Nephron progenitor cell (in vitro differentiated cells): ENCODE results near the gene MSL3B.
"Not testable (repeated sequence)": the region's sequence is repeated elsewhere in the genome, so short reads cannot be mapped to it uniquely, and the experiment has no call there.

Experiments
- DNase-seq: peaks from one replicate; pipeline ENCODE4 v3.0.0; 2021
- H3K27ac Mint-ChIP-seq: 2 replicates; pipeline ENCODE4 v1.8.0; 2021; ENCODE audit warnings: mild to moderate bottlenecking, moderate library complexity, mixed read lengths
- H3K27me3 Mint-ChIP-seq: 2 replicates; pipeline ENCODE4 v1.8.0; 2021; ENCODE audit warnings: mild to moderate bottlenecking, low read depth, mixed read lengths; ENCODE audit not compliant: poor library complexity
- H3K36me3 Mint-ChIP-seq: 2 replicates; pipeline ENCODE4 v1.8.0; 2021; ENCODE audit warnings: low read depth, mixed read lengths
- H3K4me1 Mint-ChIP-seq: 2 replicates; pipeline ENCODE4 v1.8.0; 2021; ENCODE audit warnings: mixed read lengths
- H3K4me3 Mint-ChIP-seq: 2 replicates; pipeline ENCODE4 v1.8.0; 2021; ENCODE audit warnings: mild to moderate bottlenecking, moderate library complexity, mixed read lengths
- H3K9me3 Mint-ChIP-seq: 2 replicates; pipeline ENCODE4 v1.8.0; 2021; ENCODE audit warnings: mild to moderate bottlenecking, moderate library complexity, mixed read lengths
- TF ChIP-seq, protein P1 (sequence below): fragments of 200-600 bp; sonication (generic); IDR thresholded peaks from 2 replicates; pipeline ENCODE4 v1.5.0; 2021; ENCODE audit warnings: antibody characterized with exemption

MSL3B gene

DNA sequence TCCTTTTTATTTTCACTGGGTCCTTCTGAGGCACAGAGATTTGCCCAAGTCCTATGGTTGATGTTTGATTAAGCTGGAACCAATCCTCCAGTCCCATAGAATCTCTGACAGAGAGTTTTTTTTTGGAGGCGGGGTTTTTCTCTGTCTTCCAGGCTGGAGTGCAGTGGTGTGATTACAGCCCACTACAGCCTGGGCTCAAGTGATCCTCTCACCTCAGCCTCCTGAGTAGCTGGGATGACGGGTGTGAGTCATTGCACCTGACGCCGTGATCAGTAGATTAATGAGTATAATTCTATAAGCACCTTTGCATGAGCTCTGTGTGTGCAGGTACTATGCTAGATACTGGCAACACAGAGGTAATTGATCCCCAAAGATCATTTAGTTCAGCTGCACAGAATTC is 33.7 kb upstream of the MSL3B start:
- Mint-ChIP-seq H3K36me3 (no peaks in the 10 kb centered on the region), H3K4me1 (no peaks in the 10 kb centered on the region), H3K27me3 (peaks cover 44% of the 10 kb centered on the region), H3K4me3 (no peak overlapping the region), H3K9me3 (peaks cover 4% of the 10 kb centered on the region), H3K27ac (no peak overlapping the region)
- TF ChIP-seq, protein P1, sequence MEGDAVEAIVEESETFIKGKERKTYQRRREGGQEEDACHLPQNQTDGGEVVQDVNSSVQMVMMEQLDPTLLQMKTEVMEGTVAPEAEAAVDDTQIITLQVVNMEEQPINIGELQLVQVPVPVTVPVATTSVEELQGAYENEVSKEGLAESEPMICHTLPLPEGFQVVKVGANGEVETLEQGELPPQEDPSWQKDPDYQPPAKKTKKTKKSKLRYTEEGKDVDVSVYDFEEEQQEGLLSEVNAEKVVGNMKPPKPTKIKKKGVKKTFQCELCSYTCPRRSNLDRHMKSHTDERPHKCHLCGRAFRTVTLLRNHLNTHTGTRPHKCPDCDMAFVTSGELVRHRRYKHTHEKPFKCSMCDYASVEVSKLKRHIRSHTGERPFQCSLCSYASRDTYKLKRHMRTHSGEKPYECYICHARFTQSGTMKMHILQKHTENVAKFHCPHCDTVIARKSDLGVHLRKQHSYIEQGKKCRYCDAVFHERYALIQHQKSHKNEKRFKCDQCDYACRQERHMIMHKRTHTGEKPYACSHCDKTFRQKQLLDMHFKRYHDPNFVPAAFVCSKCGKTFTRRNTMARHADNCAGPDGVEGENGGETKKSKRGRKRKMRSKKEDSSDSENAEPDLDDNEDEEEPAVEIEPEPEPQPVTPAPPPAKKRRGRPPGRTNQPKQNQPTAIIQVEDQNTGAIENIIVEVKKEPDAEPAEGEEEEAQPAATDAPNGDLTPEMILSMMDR: no peak
- DNase-seq: no peak

DNA sequence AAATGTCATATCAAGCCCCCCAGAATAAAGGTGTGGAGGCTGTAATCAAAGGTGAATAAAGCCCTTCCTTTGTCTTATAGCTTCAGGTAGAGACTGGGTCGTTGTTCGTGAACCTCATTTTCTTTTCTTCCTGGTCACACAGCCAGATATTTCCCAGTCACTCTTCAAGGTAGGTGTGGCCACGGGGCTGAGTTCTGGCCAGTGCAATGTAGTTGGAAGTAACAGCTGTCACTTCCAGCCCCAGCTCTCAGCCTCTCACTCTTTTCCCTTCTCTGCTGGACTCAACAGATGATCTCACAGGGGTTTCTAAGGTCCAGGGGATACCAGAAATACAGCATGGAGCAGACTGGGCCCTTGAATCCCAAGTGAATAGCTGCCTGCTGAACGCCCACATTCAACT is 33.2 kb upstream of the MSL3B start:
- no peaks in the 10 kb centered on the region for H3K36me3 Mint-ChIP-seq
- H3K9me3 Mint-ChIP-seq: peaks cover 4% of the 10 kb centered on the region
- TF ChIP-seq, protein P1: no peak
- H3K4me1 Mint-ChIP-seq: no peaks in the 10 kb centered on the region
- no peak overlapping the region for H3K4me3 Mint-ChIP-seq
- H3K27me3 Mint-ChIP-seq: peaks cover 49% of the 10 kb centered on the region
- no peak for DNase-seq
- no peak overlapping the region for H3K27ac Mint-ChIP-seq

DNA sequence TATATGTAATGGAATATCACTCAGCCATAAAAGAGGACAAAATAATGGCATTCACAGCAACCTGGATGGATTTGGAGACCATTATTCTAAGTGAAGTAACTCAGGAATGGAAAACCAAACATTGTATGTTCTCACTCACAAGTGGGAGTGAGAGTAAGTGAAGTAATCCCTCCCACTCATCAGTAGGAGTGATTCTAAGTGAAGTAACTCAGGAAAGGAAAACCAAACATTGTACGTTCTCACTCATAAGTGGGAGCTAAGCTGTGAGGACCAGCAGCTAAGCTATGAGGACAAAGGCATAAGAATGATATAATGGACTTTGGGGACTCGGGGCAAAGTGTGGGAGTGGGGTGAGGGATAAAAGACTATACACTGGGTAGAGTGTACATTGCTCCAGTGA is 28.1 kb upstream of the MSL3B start:
- H3K4me3 Mint-ChIP-seq, H3K4me1 Mint-ChIP-seq, H3K27ac Mint-ChIP-seq, DNase-seq, H3K9me3 Mint-ChIP-seq, H3K36me3 Mint-ChIP-seq: not testable (repeated sequence)
- H3K27me3 Mint-ChIP-seq: peaks cover 20% of the 10 kb centered on the region

DNA sequence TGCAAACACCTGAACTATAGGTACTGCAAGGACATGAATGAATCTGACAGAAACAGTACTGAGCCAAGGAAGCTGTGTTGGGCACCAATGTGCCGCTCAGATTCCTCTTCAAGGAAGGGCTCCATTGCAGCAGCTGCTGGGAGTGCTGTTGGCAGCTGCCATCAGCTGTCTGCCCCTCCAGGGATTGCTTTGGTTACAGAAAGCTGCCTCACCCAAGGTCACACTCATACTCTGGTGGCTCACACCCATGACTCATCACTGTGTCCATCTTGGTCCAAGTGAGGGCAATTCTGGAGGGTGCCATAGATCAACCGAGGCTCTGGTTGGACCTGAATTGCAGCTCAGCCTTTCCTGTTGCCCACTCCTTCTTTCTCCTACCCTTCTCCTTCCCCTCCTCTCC is 24.6 kb upstream of the MSL3B start:
- Mint-ChIP-seq H3K27ac (no peak overlapping the region), H3K9me3 (no peaks in the 10 kb centered on the region), H3K4me3 (no peak overlapping the region), H3K4me1 (no peaks in the 10 kb centered on the region), H3K36me3 (no peaks in the 10 kb centered on the region), H3K27me3 (peaks cover 18% of the 10 kb centered on the region)
- TF ChIP-seq, protein P1: no peak
- DNase-seq: no peak

DNA sequence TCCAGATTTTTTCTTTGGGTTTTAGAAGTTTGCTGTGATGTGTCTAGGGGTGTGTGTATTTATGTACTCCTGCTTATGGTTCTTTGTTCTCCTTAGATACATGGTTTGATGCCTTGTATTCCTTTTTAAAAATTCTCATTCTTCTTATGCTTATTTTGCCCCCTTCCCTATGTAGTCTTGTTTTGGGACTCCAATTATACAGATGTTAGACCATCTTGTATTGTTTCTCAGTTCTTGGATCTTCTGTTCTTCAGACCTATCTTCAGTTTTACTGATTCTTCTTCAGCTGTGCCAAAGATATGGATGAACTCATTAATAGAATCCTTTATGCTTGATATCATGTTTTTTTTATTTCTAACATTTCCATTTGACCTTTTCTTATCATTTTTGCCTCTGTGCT is 14.2 kb upstream of the MSL3B start:
- H3K27ac Mint-ChIP-seq: no peak overlapping the region

DNA sequence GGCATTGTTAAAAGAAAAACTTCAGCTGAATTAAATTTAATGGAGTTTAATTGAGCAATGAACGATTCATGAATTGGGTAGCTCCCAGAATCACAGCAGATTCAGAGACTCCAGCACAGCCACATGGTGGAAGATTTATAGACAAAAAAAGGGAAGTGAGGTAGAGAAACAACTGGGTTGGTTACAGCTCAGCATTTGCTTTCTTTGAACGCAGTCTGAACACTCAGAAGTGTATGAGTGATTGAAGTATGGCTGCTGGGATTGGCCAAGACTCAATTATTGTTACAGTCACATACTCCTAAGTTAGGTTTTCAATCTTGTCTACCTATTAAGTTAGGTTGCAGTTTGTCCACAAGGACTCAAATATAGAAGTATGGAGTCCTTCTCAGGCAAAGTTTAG is 3.9 kb upstream of the MSL3B start:
- peaks cover 50% of the 10 kb centered on the region for H3K9me3 Mint-ChIP-seq
- not testable (repeated sequence) for DNase-seq, H3K4me1 Mint-ChIP-seq, H3K27ac Mint-ChIP-seq, H3K4me3 Mint-ChIP-seq
- H3K36me3 Mint-ChIP-seq: peaks cover 25% of the 10 kb centered on the region
- H3K27me3 Mint-ChIP-seq: peaks cover 64% of the 10 kb centered on the region

More for the DNA sequence above, 14.2 kb upstream of the MSL3B start:
- Mint-ChIP-seq H3K36me3 (no peaks in the 10 kb centered on the region), H3K27me3 (peaks cover 38% of the 10 kb centered on the region), H3K9me3 (peaks cover 48% of the 10 kb centered on the region), H3K4me1 (no peaks in the 10 kb centered on the region), H3K4me3 (no peak overlapping the region)
- TF ChIP-seq, protein P1: no peak
- no peak for DNase-seq

DNA sequence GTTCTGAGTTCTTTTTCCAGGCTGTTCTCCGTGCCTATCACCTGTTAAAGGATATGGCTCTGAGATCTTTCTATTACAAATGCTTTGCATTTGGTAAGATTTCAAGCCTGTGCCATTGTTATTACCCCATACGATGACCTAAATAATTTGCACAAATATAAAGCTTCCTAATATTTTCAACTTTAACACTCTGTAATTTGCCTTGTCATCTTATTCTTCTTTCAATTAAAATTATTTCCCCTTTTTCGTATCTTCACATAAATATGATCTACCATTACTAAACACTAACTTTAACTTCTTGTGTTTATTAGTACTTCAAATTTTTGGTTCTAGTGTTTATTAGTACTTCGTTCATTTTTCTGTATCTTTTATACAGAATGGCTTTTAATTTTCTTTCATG is 3.2 kb upstream of the MSL3B start:
- H3K4me3 Mint-ChIP-seq: no peak overlapping the region
- peaks cover 8% of the 10 kb centered on the region for H3K4me1 Mint-ChIP-seq
- TF ChIP-seq, protein P1: no peak
- peaks cover 32% of the 10 kb centered on the region for H3K36me3 Mint-ChIP-seq
- no peak overlapping the region for H3K27ac Mint-ChIP-seq
- DNase-seq: no peak
- peaks cover 63% of the 10 kb centered on the region for H3K27me3 Mint-ChIP-seq
- peaks cover 55% of the 10 kb centered on the region for H3K9me3 Mint-ChIP-seq
